Measurements from ENCODE around the gene GLCE.

GRCh38 chr15:69303337-69304181, 143.1 kb downstream of the GLCE start:
- TF ChIP-seq CREB5 (CRISPR knock-in tag; IDR thresholded peaks at IDR 0.05; ENCODE audit: low read depth) (no peak), PPARA (CRISPR knock-in tag; IDR thresholded peaks at IDR 0.05; ENCODE audit: borderline replicate concordance) (no peak), RARB (CRISPR knock-in tag; IDR thresholded peaks at IDR 0.05) (no peak), PATZ1 (CRISPR knock-in tag; IDR thresholded peaks at IDR 0.05; ENCODE audit: borderline replicate concordance) (no peak), ARNTL (CRISPR knock-in tag; IDR thresholded peaks at IDR 0.05; ENCODE audit: borderline replicate concordance, low read depth) (no peak), ZFP30 (CRISPR knock-in tag; IDR thresholded peaks at IDR 0.05) (no peak), ZNF70 (CRISPR knock-in tag; IDR thresholded peaks at IDR 0.05) (no peak)

Measured in SK-N-SH treated with all-trans-retinoic acid at 6 μM for 48 hours (cell line).